HG02840 (cell line): ENCODE data around the gene SEMA6B.
"Not testable (repeated sequence)": the region's sequence is repeated elsewhere in the genome, so short reads cannot be mapped to it uniquely, and the experiment has no call there.

ENCODE experiments used
- ATAC-seq: cut with Tn5 transposase; IDR thresholded peaks from one replicate; pipeline ENCODE4 v1.9.1; 2021; ENCODE audit warnings: mild to moderate bottlenecking, moderate library complexity, moderate number of reproducible peaks; ENCODE audit not compliant: unreplicated experiment, low FRiP score

SEMA6B gene

DNA sequence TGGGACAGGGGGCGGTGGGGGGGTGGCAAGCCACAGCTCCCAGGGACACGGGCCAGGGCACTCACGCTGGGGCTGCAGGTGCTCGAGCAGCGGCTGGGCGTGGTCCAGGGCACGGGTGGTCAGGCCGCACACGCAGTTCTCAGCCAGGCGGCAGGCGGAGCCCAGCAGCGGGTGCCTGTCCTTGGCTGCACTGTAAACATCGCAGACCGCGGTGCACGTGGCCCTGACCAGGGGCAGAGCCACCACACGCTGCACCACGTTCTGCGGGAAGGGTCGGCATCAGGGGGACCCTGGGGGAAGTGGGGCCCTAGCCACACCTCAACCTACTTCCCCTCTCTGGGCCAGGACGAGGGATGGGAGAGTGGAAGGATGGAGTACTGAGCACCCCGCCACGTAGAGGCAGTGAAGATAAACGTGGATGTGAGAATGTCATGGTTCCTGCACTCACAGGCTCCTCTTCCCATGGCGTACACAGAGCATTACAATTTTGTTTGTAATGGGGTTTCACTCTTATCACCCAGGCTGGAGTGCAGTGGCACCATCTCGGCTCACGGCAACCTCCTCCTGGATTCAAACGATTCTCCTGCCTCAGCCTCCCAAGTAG is 27.8 kb downstream of the SEMA6B start:
- no peak for ATAC-seq

DNA sequence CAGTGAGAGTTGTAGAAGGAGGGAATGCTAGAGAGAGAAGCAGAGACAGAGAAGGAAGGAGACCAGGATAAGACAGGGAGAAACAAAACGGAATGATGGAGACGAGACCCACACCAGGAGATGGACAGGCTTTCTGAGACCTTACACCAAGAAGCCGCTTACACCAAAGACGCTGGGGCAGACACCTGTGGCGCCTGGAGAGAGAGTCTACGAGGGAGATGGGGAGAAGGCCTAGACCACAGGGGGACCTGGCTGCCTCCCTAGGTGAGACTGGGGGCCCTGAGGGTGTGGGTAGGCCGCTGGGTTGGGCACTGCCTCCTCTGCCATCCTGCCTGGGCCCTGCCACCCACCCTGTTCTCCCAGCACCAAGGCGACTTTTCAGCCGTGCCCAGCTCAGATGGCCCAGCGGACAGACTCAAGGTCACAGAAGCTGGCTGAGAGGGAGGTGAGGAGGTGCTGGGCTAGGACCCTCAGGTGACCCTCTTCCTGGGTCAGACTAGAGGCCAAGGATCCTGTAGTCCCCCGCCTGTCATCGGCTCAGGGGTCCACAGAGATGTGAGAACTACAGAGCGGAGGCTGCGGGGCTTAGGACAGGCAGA is 29.5 kb downstream of the SEMA6B start:
- ATAC-seq = no peak

DNA sequence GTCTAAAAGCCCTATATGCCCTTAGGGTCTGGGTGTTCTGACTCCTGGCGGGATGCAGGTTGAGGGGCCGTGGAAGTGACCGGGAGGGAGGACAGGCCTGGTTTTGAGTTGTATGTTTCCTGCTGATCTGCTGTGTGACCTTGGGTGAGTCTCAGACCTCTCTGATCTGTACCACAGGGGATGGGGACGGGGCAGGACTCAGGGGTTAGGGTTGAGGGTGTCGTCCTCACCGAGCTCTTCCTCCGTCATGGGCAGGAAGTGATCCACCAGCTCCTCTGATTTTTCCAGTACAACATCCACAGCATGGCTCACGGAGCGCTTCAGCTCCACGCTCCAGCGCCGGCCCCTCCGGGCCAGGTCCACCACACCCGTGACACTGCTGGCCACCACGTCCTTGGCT is 30.6 kb downstream of the SEMA6B start:
- no peak for ATAC-seq

DNA sequence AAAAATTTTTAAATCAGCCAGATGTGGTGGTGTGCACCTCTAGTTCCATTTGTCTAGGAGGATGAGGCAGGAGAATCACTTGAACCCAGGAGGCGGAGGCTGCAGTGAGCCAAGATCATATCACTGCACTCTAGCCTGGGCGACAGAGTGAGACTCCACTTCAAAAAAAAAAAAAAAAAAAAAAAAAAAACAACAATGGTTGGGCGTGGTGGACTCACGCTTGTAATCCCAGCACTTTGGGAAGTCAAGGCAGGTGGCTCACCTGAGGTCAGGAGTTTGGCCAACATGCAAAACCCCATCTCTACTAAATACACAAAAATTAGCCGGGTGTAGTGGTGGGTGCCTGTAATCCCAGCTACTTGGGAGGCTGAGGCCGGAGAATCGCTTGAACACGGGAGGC is 32.1 kb downstream of the SEMA6B start:
- ATAC-seq = not testable (repeated sequence)

DNA sequence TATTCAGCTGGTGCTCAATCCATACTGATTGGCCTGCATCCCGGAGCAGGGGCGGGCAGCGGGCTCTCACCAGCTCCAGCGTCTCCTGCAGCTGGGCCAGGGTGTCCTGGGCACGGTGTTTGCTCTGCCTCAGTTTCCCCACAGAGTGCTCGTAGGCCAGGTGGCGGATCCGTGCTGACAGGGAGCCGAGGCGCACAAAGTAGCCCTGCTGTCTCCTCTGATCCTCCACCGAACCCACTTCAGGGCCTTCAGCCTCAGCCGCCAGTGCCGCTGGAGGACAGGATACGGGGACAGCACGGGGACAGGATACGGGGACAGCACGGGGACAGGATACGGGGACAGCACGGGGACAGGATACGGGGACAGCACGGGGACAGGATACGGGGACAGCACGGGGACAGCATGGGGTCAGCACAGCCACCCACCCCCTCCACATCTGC is 33.9 kb downstream of the SEMA6B start:
- ATAC-seq = no peak

DNA sequence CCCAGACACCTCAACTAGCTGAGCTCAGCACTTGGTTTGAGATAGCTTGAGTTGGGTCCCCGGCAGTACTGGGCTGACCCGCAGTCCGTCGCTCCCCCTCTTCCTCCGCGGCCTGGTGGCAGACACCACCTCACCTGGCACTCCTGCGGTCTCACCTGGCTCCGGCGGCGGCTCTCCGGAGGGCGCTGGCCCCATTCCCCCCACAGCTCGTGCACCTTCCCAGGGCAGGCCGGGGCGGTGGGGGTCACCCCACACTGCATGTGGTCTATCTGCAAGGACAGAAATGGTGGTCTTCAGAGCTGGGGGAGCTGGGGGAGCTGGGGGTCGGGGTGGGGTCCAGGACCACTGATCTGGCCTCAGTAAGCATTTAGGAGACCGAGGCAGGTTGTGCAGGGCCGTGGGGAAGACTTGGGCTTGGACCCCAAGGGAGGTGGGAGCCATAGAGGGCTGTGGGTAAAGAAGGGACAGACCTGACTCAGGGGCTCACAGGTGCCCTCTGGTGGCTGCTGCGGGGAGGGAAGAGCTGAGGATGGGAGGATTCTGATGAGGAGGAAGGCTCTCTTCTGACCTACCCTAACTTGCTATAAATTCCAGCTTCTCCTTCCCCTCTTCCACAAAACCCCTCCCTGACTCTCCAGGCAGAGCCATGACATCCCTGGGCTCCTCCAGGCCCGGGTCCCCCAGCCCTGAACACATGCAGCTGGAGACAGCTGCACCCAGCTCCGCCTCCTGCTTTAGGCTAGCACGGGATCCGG is 34.5 kb downstream of the SEMA6B start:
- ATAC-seq = no peak

DNA sequence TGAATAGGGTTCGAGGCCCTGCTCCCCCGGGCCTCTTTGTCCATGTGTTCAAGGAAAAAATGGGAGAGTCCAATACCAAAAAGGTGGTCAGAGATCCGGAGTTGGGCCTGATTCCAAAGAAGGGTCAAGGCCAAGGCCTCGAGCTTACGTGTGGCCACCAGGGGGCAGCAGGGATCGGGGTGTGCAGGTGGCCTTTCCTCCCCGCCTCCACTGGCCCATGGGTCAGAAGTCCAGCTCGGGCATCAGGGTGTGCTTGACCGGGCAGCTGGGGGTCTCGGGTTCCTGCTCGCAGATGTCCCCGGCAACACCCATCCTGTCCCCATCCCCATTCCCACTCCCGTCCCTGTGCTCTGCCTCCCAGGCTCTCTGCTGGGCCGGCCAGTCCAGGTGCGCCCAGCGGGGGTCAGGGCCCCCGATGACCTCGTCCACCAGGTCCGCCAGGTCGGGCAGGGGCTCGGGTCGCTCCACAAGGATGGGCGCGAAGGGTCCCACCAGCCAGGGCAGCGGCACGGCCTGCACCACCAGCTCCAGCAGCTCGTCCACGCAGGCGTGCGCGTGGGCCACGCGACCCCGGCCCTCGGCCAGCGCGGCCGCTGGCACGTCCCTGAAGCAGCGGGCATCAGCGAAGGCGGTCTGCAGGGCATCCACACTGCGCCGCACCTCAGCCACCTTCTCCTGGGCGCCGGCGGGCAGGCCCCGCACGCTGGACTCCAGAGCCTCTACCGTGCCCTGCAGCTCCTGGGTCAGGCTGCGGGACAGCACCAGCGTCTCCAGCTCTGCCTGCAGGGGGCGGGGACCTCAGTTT is 36.0 kb downstream of the SEMA6B start:
- no peak for ATAC-seq

DNA sequence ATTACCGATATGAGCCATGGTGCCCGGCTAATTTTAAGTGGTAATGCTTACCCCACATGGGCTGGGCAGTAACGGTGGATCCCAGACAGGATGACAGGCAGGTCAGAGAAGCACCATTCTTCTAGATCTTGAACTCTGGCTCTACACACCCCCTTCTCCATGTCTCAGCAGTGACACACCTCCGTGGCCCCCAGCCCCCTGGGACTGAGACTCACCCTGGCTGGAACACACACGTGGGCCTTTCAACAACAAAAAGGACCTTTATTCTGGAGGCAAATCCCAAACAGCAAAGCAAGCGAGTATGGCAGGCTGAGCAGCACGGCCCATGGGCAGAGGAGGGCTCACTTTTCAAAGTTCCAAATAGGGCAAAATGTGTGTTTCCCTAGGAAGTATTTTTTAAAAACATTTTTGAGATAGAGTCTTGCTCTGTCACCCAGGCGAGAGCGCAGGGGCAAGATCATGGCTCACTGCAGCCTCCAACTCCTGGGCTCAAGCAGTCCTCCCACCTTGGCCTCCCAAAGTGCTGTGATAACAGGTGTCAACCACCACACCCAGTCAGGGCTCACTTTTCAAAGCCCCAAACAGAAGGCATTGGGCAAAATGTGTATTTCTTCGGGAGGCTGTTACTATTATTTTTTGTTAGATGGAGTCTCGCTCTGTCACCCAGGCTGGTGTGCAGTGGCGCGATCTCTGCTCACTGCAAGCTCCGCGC is 37.0 kb downstream of the SEMA6B start:
- ATAC-seq = no peak

DNA sequence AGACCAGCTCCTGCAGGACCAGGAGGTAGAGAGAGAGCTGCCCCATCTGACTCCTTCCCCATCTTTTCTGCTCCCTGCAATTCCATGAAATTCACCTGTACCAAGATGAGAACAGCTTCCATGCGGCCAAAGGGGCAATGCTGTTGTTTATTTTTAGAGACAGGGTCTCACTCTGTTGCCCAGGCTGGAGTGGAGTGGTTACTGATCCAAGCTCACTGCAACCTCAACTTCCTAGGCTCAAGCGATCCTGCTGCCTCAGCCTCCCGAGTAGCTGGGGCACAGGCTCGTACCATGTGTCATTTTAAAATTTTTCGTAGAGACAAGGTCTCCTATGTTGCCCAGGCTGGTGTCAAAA is 37.6 kb downstream of the SEMA6B start:
- ATAC-seq = no peak

DNA sequence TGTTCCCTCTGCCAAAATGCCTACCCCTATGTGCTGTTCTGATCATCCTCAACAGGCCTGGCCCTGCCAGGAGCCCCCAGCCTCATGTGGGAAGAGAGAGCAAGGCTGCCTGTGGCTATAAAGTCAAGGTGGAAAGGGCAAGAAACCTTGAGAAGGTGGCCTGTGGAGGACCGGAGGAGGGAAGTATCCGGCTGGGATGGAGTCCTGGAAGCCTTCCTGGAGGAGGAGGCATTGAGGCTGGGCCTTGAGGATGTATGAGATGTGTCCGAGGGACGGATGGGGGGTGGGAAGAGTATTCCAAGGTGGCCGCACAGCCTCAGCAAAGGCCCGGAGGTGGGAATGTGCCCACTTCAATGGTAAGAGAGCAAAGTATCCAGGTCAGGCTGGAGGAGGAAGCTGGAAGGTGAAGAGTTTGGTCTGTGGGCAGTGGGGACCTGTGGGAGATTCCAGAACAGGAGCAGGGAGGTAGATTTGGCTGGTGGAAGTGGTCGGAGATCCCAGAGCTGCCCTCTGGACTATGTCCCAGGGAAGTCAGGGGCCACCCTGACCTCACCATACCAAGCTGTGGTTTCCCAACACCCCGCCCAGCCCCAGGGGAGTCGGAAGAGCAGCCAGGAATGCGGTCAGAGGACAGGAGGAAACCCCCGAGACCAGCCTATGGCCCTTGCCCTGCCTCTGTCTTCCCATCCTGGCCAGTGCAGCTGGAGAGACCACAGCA is 38.2 kb downstream of the SEMA6B start:
- ATAC-seq = no peak

DNA sequence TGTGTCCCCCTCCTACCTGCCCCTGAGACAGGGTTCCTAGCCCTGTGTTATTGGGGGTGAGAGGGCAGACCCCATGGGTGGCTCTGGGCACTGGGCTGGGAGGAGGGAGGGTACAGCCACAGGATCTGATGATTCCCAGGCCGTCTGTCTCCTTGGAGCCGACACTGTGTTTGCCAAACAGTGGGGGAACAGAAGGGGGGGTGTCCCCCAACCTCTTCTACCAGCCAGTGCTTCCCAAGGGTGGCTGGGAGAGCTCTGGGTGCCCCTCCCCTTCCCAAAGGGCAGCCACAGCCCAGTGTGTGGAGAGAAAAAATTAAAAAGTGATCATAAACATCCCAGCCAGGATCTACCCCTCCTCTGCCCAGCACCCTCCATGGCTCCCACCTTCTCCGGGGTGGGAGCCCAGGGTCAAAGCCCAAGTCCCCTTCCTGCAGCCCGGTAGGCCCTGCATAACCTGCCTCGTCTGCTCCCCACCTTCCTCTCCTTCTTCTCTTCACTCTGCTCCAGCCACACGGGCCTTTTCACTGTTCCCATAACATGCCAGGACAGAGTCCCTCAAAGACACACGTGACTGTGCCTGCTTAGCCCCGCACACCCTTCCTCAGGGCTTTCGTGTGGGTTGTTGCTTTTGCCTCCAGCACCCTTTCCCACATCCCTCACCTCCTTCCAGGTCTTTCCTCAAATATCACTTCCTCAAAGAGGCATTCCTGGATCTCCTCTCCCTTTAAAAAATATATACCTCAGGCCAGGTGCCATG is 39.8 kb downstream of the SEMA6B start:
- ATAC-seq = no peak

DNA sequence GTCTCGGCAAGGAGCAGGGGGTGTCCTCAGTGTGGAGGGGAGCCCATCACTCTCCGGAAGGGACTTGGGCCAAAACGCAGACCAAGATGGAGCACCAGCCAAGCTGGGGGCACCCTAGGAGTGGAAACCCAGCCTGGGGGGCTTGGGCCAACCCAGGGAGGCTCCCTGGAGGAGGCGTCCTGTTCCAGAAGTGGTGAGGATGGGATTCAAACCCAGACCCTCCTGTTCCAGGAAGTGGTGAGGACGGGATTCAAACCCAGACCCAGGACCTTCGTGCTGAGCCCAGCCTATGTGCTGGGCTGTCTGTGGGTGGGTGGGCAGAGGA is 40.4 kb downstream of the SEMA6B start:
- ATAC-seq = no peak

DNA sequence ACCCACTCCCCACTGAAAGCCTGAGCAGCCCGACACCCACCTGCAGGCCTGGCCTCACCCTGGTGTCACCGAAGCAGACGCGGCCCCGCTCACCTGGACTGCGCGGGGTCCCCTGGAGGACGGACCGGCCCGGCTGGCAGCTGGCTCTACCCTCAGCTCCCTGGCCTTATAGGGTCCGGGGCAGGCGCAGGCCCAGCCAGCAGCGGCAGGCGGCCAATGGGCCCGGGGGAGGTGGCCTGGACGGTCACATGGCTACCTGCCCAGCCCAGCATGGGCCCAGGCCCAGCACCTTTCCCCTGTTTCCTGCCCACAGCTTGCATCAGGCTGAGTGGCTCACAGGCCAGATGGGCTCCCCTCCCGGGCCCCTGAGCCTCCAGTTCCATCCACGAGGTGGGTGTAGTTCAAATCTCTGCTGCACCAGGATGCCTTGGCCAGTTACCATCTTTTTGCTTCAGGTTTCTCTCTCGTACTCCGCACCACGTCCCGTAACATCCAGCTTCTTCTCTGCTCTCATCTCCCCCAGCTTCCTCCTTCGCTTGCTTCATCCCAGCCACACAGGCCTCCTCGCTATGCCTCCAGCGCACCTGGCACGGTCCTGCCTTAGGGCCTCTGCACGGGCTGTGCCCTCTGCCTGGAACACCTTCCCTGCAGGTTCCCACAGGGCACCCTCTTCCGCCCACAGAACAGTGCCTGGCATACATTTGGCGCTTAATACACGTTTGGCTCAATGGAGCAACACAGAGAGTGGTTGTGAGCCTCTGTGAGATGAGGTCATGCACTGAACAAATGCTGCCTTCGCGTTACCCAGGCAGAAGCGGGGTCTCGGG is 40.9 kb downstream of the SEMA6B start, which contains the start of gene PLIN4:
PLIN4 (minus strand) TSS at position 142 of the 827 bp plus-strand sequence. CDS start 214 bp downstream, outside the sequence.
- ATAC-seq = no peak

DNA sequence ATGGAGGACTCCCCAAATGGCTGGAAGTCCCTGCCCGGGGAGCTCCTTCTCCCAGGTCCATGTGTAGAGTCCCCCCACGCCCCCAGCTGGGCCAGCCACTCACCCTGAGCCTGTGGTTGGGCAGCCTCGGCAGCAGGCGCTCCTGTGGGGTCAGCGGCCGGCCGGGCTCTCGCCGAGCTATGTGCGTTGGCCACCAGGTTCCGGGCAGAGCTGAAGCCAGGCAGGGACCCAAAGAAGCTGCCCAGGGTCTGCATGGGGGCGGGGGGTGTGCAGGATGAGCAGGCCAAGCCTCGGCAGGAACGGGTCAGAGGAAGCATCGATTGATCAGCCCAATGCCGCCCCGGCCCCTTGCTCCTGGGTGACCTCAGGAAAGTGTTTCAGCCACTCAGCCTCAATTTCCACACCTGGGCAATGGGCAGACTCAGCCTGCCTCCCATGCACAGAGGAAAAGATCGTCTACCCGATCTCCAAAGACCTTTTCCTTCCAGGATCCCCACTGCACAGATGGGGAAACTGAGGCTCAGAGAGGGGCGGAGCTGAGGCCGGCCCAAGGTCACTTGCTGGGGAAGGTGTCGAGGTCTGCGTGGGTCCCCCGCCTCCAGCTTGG is 41.9 kb downstream of the SEMA6B start:
- no peak for ATAC-seq

DNA sequence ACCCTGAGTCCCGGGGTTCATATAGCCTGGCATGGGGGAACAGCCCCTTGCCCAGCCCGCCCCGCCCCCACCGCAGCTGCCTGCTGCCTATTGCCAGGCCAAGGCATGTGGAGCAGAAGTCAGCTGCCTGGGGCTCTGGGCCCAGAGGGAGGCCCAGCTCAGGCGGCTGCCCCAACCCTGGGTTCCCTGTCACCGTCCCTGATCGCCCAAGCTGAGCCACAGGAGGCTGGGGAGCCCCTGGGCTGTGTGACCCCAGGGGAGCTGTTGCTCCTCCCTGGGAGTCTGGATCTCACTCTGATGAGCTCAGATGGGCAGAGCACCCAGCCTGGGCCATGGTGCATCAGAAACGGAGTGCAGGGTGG is 42.6 kb downstream of the SEMA6B start:
- no peak for ATAC-seq

DNA sequence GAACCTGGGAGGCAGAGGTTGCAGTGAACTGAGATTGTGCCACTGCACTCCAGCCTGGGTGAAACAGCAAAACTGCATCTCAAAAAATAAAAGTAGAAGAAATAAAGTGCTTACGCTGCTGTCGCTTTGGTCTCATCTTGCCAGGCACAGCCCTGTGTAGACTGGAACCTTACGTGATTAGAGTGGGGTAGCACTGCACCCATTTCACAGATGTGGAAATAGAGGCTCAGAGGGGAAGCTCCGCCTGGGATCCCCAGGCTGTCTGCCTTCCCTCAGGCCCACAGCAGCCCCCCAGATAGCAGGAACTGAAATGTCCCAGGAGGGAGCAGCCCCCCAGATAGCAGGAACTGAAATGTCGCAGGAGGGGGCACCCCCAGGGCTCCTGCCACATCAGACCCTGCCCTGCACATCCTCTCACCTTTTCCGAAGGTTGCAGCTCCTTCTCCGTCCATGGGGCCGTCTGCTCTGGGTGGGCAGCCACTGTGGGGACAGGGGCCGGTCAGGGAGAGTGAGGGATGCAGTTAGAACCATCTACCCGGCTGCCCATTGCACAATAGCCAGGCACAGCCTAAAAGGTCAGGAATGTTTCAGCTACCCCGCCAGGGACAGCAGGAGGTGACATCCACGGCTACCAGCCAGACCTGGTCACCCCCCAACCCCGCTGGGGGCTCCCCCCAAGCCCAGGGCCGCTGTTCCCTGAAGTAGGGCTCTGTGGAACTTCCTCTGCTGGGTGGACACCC is 43.1 kb downstream of the SEMA6B start:
- ATAC-seq = no peak

DNA sequence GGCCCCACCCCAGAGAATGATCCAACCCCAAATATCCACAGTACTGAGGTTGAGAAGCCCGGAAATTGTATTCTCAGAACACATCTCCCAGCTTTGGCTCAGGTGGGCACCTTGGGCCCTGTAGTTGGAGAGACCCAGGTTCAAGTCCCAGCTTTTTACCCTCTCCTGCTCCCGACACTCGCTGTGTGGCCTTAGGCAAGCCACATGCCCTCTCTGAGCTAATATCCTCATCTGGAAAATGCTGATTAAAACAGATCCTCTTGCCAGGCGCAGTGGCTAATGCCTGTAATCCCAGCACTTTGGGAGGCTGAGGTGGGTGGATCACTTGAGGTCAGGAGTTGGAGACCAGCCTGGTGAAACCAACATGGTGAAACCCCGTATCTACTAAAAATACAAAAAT is 43.8 kb downstream of the SEMA6B start:
- ATAC-seq = no peak
